Measurements from ENCODE around the gene RAD21L1.

Gene RAD21L1

GRCh38 chr20:1292620-1293019 lies 66.8 kb downstream of the RAD21L1 start:
- TF ChIP-seq USF1 (IDR thresholded peaks at IDR 0.05) (no peak), TAF1 (IDR thresholded peaks at IDR 0.05; ENCODE audit: low read depth) (no peak), ZBTB7A (IDR thresholded peaks at IDR 0.05; ENCODE audit: low read depth) (no peak)
- TF ChIP-seq, protein P1, sequence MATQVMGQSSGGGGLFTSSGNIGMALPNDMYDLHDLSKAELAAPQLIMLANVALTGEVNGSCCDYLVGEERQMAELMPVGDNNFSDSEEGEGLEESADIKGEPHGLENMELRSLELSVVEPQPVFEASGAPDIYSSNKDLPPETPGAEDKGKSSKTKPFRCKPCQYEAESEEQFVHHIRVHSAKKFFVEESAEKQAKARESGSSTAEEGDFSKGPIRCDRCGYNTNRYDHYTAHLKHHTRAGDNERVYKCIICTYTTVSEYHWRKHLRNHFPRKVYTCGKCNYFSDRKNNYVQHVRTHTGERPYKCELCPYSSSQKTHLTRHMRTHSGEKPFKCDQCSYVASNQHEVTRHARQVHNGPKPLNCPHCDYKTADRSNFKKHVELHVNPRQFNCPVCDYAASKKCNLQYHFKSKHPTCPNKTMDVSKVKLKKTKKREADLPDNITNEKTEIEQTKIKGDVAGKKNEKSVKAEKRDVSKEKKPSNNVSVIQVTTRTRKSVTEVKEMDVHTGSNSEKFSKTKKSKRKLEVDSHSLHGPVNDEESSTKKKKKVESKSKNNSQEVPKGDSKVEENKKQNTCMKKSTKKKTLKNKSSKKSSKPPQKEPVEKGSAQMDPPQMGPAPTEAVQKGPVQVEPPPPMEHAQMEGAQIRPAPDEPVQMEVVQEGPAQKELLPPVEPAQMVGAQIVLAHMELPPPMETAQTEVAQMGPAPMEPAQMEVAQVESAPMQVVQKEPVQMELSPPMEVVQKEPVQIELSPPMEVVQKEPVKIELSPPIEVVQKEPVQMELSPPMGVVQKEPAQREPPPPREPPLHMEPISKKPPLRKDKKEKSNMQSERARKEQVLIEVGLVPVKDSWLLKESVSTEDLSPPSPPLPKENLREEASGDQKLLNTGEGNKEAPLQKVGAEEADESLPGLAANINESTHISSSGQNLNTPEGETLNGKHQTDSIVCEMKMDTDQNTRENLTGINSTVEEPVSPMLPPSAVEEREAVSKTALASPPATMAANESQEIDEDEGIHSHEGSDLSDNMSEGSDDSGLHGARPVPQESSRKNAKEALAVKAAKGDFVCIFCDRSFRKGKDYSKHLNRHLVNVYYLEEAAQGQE (IDR thresholded peaks at IDR 0.05; ENCODE audit: low read depth): no peak

DNA sequence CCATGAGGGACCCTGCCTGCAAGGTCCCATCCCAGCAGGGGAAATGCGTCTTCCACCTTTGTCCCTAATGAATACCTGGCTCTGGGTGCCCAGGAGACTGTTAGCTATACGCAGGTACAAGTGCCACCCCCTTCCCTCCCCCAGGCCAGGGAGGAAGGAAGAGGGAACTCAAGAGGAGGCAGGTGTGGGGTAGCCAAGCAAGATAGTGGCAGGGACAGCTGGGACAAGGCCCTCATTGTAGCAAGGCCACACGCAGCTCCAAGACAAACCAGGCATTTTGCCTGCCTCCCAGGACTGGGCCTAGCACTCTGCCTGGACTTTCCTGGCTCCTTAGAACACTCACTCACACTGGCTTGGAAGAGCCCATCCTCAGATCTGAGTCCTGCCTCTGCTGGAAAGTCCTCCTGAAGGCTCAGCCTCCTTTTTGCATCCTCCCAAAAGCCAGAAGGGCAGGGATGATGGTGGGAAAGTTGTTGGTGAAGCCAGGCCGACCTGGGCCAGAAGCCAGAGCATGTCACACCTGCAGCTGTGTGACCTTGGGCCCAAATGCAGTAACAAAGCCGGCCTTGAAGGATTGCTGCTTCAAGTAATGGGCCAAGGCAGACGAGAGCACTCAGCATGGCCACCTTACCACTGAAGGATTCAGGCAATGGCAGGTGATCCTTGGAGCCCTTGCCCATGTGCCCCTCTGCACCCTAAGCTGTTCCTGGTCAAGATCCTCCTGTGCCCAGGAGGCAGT lies 68.0 kb downstream of the RAD21L1 start:
- TF ChIP-seq CREB1 (IDR thresholded peaks at IDR 0.05; ENCODE audit: low read depth): no peak
- no peak for TF ChIP-seq ZBTB7A (IDR thresholded peaks at IDR 0.05; ENCODE audit: low read depth)
- TF ChIP-seq NFIC (IDR thresholded peaks at IDR 0.05): no peak
- TF ChIP-seq RAD21 (IDR thresholded peaks at IDR 0.05; ENCODE audit: low read depth): no peak
- TF ChIP-seq, protein P1 (IDR thresholded peaks at IDR 0.05; ENCODE audit: low read depth): no peak
- TF ChIP-seq USF1 (IDR thresholded peaks at IDR 0.05): no peak
- no peak for TF ChIP-seq FOXM1 (IDR thresholded peaks at IDR 0.05; ENCODE audit: borderline replicate concordance, low read depth)
- no peak for TF ChIP-seq EP300 (IDR thresholded peaks at IDR 0.05; ENCODE audit: borderline replicate concordance)
- no peak for TF ChIP-seq TCF12 (IDR thresholded peaks at IDR 0.05; ENCODE audit: low read depth)
- TF ChIP-seq TEAD4 (IDR thresholded peaks at IDR 0.05): no peak
- TF ChIP-seq, protein P2, sequence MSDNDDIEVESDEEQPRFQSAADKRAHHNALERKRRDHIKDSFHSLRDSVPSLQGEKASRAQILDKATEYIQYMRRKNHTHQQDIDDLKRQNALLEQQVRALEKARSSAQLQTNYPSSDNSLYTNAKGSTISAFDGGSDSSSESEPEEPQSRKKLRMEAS (IDR thresholded peaks at IDR 0.05): no peak
- no peak for TF ChIP-seq YY1 (IDR thresholded peaks at IDR 0.05; ENCODE audit: low read depth)
- TF ChIP-seq TAF1 (IDR thresholded peaks at IDR 0.05; ENCODE audit: low read depth): no peak
- no peak for TF ChIP-seq EGR1 (IDR thresholded peaks at IDR 0.05)
- TF ChIP-seq CEBPB (IDR thresholded peaks at IDR 0.05): no peak

GRCh38 chr20:1294497-1294896 lies 68.7 kb downstream of the RAD21L1 start:
- TF ChIP-seq RAD21 (IDR thresholded peaks at IDR 0.05; ENCODE audit: low read depth) (no peak), ZBTB7A (IDR thresholded peaks at IDR 0.05; ENCODE audit: low read depth) (no peak), NFIC (IDR thresholded peaks at IDR 0.05) (no peak), TEAD4 (IDR thresholded peaks at IDR 0.05) (no peak), CEBPB (IDR thresholded peaks at IDR 0.05) (no peak), FOXM1 (IDR thresholded peaks at IDR 0.05; ENCODE audit: borderline replicate concordance, low read depth) (no peak), TAF1 (IDR thresholded peaks at IDR 0.05; ENCODE audit: low read depth) (no peak), CREB1 (IDR thresholded peaks at IDR 0.05; ENCODE audit: low read depth) (no peak), TCF12 (IDR thresholded peaks at IDR 0.05; ENCODE audit: low read depth) (no peak), EGR1 (IDR thresholded peaks at IDR 0.05) (no peak), USF1 (IDR thresholded peaks at IDR 0.05) (no peak), YY1 (IDR thresholded peaks at IDR 0.05; ENCODE audit: low read depth) (no peak), EP300 (IDR thresholded peaks at IDR 0.05; ENCODE audit: borderline replicate concordance) (no peak)
- TF ChIP-seq, protein P2 (IDR thresholded peaks at IDR 0.05): no peak
- TF ChIP-seq, protein P1 (IDR thresholded peaks at IDR 0.05; ENCODE audit: low read depth): no peak

All from Ishikawa (cell line).